ENCODE results near the gene ALPG.
"Not testable (repeated sequence)": the region's sequence is repeated elsewhere in the genome, so short reads cannot be mapped to it uniquely, and the experiment has no call there.

DNA sequence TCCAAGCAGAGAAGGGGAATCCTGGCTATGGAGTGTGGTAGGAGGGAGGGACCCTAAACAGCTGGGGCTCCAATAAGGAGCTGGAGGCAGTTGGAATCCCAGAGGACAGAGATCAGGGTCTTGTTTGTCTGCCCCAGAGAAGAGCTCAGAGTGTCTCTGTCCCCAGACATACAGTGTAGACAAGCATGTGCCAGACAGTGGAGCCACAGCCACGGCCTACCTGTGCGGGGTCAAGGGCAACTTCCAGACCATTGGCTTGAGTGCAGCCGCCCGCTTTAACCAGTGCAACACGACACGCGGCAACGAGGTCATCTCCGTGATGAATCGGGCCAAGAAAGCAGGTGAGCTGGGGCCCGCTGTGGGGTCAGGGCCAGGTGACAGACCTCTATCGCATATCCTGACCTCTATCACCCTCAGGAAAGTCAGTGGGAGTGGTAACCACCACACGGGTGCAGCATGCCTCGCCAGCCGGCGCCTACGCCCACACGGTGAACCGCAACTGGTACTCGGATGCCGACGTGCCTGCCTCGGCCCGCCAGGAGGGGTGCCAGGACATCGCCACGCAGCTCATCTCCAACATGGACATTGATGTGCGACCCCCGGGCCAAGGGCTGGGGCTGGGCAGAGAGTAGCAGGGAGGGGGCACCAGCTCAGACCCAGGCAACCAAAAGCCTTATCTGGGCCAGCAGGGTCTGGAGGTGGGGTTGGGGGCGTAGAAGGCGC, 945 bp downstream of the ALPG start:
- TF ChIP-seq, protein P1, sequence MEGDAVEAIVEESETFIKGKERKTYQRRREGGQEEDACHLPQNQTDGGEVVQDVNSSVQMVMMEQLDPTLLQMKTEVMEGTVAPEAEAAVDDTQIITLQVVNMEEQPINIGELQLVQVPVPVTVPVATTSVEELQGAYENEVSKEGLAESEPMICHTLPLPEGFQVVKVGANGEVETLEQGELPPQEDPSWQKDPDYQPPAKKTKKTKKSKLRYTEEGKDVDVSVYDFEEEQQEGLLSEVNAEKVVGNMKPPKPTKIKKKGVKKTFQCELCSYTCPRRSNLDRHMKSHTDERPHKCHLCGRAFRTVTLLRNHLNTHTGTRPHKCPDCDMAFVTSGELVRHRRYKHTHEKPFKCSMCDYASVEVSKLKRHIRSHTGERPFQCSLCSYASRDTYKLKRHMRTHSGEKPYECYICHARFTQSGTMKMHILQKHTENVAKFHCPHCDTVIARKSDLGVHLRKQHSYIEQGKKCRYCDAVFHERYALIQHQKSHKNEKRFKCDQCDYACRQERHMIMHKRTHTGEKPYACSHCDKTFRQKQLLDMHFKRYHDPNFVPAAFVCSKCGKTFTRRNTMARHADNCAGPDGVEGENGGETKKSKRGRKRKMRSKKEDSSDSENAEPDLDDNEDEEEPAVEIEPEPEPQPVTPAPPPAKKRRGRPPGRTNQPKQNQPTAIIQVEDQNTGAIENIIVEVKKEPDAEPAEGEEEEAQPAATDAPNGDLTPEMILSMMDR (IDR thresholded peaks at IDR 0.05), result not testable (repeated sequence)
- not testable (repeated sequence) for TF ChIP-seq POLR2AphosphoS5 (IDR thresholded peaks at IDR 0.05)

All from breast epithelium (tissue), 3 donors.